ENCODE results near the gene MINK1. TPM values are rescaled to one million over a fixed set of nuclear protein-coding genes. Genes with fewer than 3 reads are reported as not detected.

MINK1 gene
- total RNA-seq, 1 experiment from 2014 or later, result 105 TPM

DNA sequence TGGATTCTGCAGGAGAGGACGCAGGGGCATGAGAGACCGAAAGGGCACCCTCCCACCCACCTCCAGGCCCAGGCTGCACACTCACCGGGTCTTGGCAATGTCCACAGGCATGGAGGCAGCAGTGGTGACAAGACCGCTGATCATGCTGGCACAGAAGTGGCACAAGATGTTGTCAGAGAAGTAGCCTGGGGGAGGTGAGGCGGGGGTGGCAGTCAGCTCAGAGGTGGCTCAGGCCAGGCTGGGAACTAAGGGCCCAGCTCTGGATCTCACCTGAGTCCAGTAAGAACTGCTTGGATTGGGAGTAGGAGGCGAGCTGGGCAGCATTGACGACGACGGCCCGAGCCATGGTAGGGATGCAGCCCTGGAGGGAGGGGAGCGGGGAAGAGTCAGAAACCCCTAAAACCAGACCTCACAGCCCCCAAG lies 104.9 kb downstream of the MINK1 start:
- peaks cover 34% of the 10 kb centered on the region for H3K36me3 Mint-ChIP-seq
- peak overlapping the region; percentile 96 for H3K4me3 Mint-ChIP-seq
- CTCF ChIA-PET, result interaction anchor here (1.0 kb wide), 1 partner anchor 19 kb away, joined by 3 read pairs; no protein-coding TSS in a partner anchor
- H3K9me3 Mint-ChIP-seq, result no peaks in the 10 kb centered on the region
- DNase-seq (ENCODE audit: low spot score) (no peak), ATAC-seq (no peak)
- no peaks in the 10 kb centered on the region for H3K27me3 Mint-ChIP-seq (ENCODE audit: low read depth)
- peaks cover 29% of the 10 kb centered on the region for H3K4me1 Mint-ChIP-seq
- peak overlapping the region; percentile 68; the same call in 1 of the 2 replicates for H3K27ac Mint-ChIP-seq
- TF ChIP-seq, protein P1, sequence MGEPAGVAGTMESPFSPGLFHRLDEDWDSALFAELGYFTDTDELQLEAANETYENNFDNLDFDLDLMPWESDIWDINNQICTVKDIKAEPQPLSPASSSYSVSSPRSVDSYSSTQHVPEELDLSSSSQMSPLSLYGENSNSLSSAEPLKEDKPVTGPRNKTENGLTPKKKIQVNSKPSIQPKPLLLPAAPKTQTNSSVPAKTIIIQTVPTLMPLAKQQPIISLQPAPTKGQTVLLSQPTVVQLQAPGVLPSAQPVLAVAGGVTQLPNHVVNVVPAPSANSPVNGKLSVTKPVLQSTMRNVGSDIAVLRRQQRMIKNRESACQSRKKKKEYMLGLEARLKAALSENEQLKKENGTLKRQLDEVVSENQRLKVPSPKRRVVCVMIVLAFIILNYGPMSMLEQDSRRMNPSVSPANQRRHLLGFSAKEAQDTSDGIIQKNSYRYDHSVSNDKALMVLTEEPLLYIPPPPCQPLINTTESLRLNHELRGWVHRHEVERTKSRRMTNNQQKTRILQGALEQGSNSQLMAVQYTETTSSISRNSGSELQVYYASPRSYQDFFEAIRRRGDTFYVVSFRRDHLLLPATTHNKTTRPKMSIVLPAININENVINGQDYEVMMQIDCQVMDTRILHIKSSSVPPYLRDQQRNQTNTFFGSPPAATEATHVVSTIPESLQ (CRISPR knock-in tag; IDR thresholded peaks at IDR 0.05), result no peak
- TF ChIP-seq ZNF416 (CRISPR knock-in tag; IDR thresholded peaks at IDR 0.05), result no peak
- TF ChIP-seq OVOL2 (CRISPR knock-in tag; IDR thresholded peaks at IDR 0.05; ENCODE audit: borderline replicate concordance), result no peak
- TF ChIP-seq IRF2 (CRISPR knock-in tag; IDR thresholded peaks at IDR 0.05; ENCODE audit: borderline replicate concordance, low read depth), result no peak
- TF ChIP-seq, protein P2, sequence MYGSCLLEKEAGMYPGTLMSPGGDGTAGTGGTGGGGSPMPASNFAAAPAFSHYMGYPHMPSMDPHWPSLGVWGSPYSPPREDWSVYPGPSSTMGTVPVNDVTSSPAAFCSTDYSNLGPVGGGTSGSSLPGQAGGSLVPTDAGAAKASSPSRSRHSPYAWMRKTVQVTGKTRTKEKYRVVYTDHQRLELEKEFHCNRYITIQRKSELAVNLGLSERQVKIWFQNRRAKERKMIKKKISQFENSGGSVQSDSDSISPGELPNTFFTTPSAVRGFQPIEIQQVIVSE (CRISPR knock-in tag; IDR thresholded peaks at IDR 0.05; ENCODE audit: borderline replicate concordance), result no peak
- no peak for TF ChIP-seq JUN (CRISPR knock-in tag; IDR thresholded peaks at IDR 0.05)
- TF ChIP-seq, protein P3, sequence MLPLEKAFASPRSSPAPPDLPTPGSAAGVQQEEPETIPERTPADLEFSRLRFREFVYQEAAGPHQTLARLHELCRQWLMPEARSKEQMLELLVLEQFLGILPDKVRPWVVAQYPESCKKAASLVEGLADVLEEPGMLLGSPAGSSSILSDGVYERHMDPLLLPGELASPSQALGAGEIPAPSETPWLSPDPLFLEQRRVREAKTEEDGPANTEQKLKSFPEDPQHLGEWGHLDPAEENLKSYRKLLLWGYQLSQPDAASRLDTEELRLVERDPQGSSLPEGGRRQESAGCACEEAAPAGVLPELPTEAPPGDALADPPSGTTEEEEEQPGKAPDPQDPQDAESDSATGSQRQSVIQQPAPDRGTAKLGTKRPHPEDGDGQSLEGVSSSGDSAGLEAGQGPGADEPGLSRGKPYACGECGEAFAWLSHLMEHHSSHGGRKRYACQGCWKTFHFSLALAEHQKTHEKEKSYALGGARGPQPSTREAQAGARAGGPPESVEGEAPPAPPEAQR (CRISPR knock-in tag; IDR thresholded peaks at IDR 0.05), result no peak
- TF ChIP-seq NFYB (CRISPR knock-in tag; conservative IDR thresholded peaks at IDR 0.05; ENCODE audit: low read depth), result no peak
- no peak for TF ChIP-seq MYBL2 (CRISPR knock-in tag; IDR thresholded peaks at IDR 0.05)
- TF ChIP-seq, protein P4, sequence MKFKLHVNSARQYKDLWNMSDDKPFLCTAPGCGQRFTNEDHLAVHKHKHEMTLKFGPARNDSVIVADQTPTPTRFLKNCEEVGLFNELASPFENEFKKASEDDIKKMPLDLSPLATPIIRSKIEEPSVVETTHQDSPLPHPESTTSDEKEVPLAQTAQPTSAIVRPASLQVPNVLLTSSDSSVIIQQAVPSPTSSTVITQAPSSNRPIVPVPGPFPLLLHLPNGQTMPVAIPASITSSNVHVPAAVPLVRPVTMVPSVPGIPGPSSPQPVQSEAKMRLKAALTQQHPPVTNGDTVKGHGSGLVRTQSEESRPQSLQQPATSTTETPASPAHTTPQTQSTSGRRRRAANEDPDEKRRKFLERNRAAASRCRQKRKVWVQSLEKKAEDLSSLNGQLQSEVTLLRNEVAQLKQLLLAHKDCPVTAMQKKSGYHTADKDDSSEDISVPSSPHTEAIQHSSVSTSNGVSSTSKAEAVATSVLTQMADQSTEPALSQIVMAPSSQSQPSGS (CRISPR knock-in tag; IDR thresholded peaks at IDR 0.05; ENCODE audit: borderline replicate concordance, low read depth), result no peak
- TF ChIP-seq CBFB (CRISPR knock-in tag; IDR thresholded peaks at IDR 0.05; ENCODE audit: low read depth), result no peak
- no peak for TF ChIP-seq ZNF121 (CRISPR knock-in tag; IDR thresholded peaks at IDR 0.05)
- TF ChIP-seq, protein P5, sequence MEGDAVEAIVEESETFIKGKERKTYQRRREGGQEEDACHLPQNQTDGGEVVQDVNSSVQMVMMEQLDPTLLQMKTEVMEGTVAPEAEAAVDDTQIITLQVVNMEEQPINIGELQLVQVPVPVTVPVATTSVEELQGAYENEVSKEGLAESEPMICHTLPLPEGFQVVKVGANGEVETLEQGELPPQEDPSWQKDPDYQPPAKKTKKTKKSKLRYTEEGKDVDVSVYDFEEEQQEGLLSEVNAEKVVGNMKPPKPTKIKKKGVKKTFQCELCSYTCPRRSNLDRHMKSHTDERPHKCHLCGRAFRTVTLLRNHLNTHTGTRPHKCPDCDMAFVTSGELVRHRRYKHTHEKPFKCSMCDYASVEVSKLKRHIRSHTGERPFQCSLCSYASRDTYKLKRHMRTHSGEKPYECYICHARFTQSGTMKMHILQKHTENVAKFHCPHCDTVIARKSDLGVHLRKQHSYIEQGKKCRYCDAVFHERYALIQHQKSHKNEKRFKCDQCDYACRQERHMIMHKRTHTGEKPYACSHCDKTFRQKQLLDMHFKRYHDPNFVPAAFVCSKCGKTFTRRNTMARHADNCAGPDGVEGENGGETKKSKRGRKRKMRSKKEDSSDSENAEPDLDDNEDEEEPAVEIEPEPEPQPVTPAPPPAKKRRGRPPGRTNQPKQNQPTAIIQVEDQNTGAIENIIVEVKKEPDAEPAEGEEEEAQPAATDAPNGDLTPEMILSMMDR (IDR thresholded peaks at IDR 0.05), result no peak
- POLR2A ChIA-PET, result no interaction called here

DNA sequence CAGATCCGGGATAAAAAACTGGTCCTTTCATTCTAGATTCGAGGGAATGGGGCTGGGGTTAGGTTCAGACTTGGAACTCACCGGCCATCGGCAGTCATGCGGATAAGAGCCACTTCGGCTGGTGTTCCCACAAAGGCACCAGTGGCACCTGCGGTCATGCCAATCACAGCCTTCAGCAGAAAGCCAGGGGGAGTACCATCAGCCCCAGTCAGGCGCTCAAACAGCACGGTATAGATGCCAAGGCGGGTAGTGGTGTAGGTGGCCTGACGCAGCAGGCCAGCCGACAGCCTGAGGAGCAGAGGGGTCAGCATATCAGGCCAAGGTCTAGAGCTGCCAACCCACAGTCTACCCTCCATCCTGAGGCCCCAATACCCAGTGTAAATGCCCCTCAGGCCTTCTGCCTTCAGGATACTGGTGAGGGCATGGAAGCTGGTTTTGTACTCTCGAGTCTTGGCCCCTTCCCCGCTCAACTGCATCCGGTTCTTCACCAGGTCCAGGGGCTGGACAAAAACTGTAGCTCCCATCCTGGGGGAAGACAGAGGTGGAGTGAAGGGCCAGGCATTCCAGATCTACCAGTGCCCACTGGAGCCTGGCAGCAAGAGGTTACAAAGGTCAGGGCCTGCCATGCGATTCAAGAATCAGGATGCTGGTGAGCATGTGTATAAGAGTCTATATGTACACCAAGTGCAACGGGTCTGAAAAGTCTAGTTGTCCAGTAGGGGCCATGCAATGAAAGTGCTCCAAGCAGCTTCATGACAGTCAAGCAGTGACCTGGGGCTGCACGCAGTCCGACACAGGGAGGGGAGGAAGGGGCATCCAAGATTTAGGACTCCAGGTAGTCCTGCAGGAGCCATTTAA lies 105.8 kb downstream of the MINK1 start:
- Mint-ChIP-seq H3K27ac (peak overlapping the region; percentile 96), H3K36me3 (peaks cover 36% of the 10 kb centered on the region), H3K27me3 (ENCODE audit: low read depth) (no peaks in the 10 kb centered on the region), H3K4me1 (peaks cover 28% of the 10 kb centered on the region), H3K9me3 (no peaks in the 10 kb centered on the region), H3K4me3 (peak overlapping the region; percentile 96)
- no peak for ATAC-seq
- ChIA-PET POLR2A (interaction anchor here (0.5 to 2.6 kb wide), 3 partner anchors 28 to 123 kb away, joined by 3 to 38 read pairs (median 6); partner anchors contain the start of gene SPAG7), CTCF (interaction anchor here (1.0 to 2.6 kb wide), 11 partner anchors 12 to 49 kb away, joined by 3 to 38 read pairs (median 7); partner anchors contain the start of genes CAMTA2, CHRNE, ENO3 and PFN1)
- no peak for DNase-seq (ENCODE audit: low spot score)
- TF ChIP-seq ATF1 (CRISPR knock-in tag; IDR thresholded peaks at IDR 0.05) (no peak), FOXJ3 (CRISPR knock-in tag; IDR thresholded peaks at IDR 0.05; ENCODE audit: borderline replicate concordance) (no peak), PRRX2 (CRISPR knock-in tag; IDR thresholded peaks at IDR 0.05) (no peak), KAT7 (CRISPR knock-in tag; IDR thresholded peaks at IDR 0.05; ENCODE audit: borderline replicate concordance) (no peak), FOXP1 (CRISPR knock-in tag; IDR thresholded peaks at IDR 0.05; ENCODE audit: borderline replicate concordance) (no peak), RELA (CRISPR knock-in tag; IDR thresholded peaks at IDR 0.05; ENCODE audit: borderline replicate concordance) (no peak), GABPB1 (CRISPR knock-in tag; IDR thresholded peaks at IDR 0.05) (no peak; the same call in 1 of the 2 replicates)
- TF ChIP-seq, protein P1 (CRISPR knock-in tag; IDR thresholded peaks at IDR 0.05), result no peak
- TF ChIP-seq, protein P6, sequence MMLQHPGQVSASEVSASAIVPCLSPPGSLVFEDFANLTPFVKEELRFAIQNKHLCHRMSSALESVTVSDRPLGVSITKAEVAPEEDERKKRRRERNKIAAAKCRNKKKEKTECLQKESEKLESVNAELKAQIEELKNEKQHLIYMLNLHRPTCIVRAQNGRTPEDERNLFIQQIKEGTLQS (CRISPR knock-in tag; conservative IDR thresholded peaks at IDR 0.05), result no peak

Measured in WTC11 (cell line).